Measurements from ENCODE around the gene NUDT15. TPM values are rescaled to one million over a fixed set of nuclear protein-coding genes. Genes with fewer than 3 reads are reported as not detected.
"Not testable (repeated sequence)": the region's sequence is repeated elsewhere in the genome, so short reads cannot be mapped to it uniquely, and the experiment has no call there.

NUDT15 gene
- 10 to 100 TPM in 5 of 8 experiments, 1 to 10 TPM in 3; 9.3 to 30.0 (median 14.7) TPM for total RNA-seq

DNA sequence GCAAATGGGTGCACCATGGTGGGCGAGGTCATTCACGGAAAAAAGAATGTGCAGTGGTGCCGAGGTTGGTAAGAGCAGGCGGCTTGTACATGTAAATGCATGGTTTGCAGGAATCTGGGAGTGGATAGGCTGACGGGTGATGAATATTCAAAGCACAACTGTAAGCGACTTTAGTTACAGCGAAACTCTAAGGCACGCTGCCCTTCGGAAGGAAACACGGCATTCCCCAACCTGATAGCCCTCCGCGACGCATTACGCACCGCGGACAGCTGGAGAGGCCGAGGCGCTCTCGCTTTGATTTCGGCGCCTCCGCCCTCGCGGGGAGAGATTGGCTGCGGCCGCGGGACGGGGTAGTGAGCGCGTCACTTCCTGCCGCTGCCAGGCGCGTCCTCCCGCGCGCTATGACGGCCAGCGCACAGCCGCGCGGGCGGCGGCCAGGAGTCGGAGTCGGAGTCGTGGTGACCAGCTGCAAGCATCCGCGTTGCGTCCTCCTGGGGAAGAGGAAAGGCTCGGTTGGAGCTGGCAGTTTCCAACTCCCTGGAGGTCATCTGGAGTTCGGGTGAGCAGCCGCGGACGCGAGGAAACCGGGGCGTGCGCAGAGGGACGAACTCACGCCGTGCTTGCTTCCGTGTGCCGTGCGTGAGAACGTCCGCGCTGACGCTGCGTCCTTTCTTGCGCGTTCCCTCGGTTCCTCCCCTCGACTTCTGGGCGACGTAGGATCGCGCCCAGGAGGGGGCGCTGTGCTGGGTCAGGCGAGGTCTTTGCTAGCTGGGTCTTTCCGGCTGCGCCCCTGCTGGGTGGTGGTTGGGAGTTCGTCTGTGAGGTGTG, at the start of gene NUDT15:
NUDT15 (plus strand) TSS at position 381 of the 828 bp plus-strand sequence; CDS start at position 402, 21 bp downstream.
- peak within 1 kb of the TSS; percentile 69 to 83 (median 82) for H3K4me3 ChIP-seq
- WGBS, 10 experiments, result 0 to 7% (median 1%) methylated on average over 3 to 34 of the region's 82 CpGs; no CpG with 5 or more reads in 2 of the 10 experiments
- peaks cover 2 to 3% of the 10 kb centered on the region in 2 donors for H3K4me1 ChIP-seq (replicated peaks in 1 of 2)
- in situ Hi-C loops (cut with MboI; ENCODE audit: low pct_unique_long_range_greater_than_20kb in 2 of 9, low sequenced_read_pairs in 9 of 9, unreplicated experiment in 9 of 9), result no loop called here
- peak; percentile 91 to 95 (median 94) for ATAC-seq (replicated peaks in 6 of 8)
- H3K27ac ChIP-seq, result peak within 1 kb of the TSS; percentile 95 to 96

DNA sequence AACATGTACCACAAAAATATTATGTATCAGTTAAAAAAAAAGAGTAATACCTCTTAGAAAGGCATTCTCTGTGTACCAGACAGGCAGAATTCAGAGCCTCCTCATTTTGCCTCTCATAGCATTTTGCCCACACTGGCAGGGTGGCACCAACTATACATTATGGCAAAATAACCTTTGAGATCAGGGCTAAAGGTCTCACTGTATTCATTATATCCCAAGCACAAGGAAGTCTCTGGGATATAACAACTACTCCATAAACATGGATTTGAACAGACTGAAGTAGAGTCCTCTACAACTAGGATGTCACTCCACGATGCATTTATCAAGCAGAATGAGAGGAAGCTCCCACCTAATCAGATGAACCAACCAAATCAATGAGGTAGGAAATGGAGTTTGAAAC, 47.1 kb upstream of the NUDT15 start:
- WGBS, 10 experiments, result 100% methylated on average over 1 of the region's 1 CpG; no CpG with 5 or more reads in 6 of the 10 experiments
- in situ Hi-C loops (cut with MboI; ENCODE audit: low pct_unique_long_range_greater_than_20kb in 2 of 9, low sequenced_read_pairs in 9 of 9, unreplicated experiment in 9 of 9), result no loop called here
- H3K4me1 ChIP-seq (replicated peaks in 1 of 2), result no peaks in the 10 kb centered on the region
- no peak overlapping the region for H3K27ac ChIP-seq
- no peak overlapping the region for H3K4me3 ChIP-seq
- ATAC-seq (replicated peaks in 6 of 8), result no peak

DNA sequence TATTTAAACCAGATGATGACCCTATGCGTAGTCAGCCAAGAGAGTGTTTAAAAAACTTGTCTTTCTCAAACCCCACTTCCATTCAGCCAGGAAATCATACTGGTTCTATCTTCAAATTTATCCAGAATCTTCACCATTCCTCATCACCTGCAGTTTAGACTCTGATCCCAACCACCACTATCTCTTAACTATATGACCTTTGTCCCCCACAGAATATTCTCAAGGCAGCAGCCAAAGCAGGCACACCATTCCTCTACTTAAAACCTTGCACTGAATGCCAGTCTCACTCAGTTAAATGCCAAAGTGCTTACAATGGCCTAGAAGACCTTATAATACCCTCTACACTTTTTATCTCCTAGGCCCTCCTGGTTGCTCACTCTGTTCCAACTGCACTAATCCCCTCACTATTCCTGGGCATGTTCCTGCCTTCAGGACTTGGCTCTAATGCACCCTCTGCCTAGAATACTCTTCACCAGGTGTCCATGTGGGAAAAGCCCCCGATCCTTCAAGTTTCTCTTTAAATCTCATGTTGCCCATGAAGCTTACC, 46.5 kb upstream of the NUDT15 start:
- Histone ChIP-seq H3K4me3 (no peak overlapping the region), H3K4me1 (replicated peaks in 1 of 2) (no peaks in the 10 kb centered on the region), H3K27ac (no peak overlapping the region)
- 80 to 100% (median 94%) methylated on average over 1 to 2 of the region's 2 CpGs; no CpG with 5 or more reads in 3 of the 10 experiments for WGBS, 10 experiments
- no peak for ATAC-seq (replicated peaks in 6 of 8)
- in situ Hi-C loops (cut with MboI; ENCODE audit: low pct_unique_long_range_greater_than_20kb in 2 of 9, low sequenced_read_pairs in 9 of 9, unreplicated experiment in 9 of 9), result no loop called here

DNA sequence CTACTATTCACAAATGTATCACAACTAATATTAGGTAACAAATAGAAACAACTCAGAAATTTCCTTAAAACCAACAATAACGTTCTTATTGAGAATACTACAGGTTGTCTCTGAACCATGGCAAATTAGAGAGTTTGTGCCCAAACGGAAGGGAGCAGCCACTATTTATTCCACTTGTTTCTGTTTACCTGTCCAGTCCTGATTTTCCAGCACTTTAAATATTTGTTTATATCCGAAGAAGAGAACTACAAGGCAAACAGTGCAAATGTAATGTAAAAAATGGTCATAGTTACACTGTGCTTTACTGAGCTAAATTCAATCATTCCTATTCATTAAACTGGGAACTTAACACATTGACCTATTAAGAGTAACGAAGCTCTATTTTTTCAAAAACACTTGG, 45.7 kb upstream of the NUDT15 start:
- 79 to 100% (median 94%) methylated on average over 1 to 4 of the region's 4 CpGs; no CpG with 5 or more reads in 1 of the 10 experiments for WGBS, 10 experiments
- H3K4me3 ChIP-seq, result no peak overlapping the region
- no peak overlapping the region for H3K27ac ChIP-seq
- in situ Hi-C loops (cut with MboI; ENCODE audit: low pct_unique_long_range_greater_than_20kb in 2 of 9, low sequenced_read_pairs in 9 of 9, unreplicated experiment in 9 of 9), result no loop called here
- no peaks in the 10 kb centered on the region for H3K4me1 ChIP-seq (replicated peaks in 1 of 2)
- ATAC-seq (replicated peaks in 6 of 8), result no peak

DNA sequence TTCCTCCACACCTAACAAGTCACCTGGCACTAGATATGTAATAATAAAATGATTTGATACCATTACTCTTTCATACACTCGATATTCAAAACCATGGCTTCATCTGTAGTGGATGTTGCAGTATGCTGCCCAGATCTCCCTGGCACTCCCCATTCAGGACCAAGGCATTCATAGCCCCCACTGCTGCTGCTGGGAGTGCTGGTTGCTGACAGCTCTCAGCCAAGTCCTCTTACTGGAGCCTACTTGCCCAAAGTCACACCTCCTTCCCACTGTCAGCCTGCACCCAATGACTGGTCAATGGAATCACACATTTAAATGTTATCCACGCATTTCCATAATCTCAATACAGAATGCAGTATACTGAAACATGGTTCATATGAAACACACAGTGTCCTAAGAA, 40.1 kb upstream of the NUDT15 start:
- 29 to 100% (median 96%) methylated on average over 1 to 2 of the region's 2 CpGs; no CpG with 5 or more reads in 1 of the 10 experiments for WGBS, 10 experiments
- in situ Hi-C loops (cut with MboI; ENCODE audit: low pct_unique_long_range_greater_than_20kb in 2 of 9, low sequenced_read_pairs in 9 of 9, unreplicated experiment in 9 of 9), result no loop called here

DNA sequence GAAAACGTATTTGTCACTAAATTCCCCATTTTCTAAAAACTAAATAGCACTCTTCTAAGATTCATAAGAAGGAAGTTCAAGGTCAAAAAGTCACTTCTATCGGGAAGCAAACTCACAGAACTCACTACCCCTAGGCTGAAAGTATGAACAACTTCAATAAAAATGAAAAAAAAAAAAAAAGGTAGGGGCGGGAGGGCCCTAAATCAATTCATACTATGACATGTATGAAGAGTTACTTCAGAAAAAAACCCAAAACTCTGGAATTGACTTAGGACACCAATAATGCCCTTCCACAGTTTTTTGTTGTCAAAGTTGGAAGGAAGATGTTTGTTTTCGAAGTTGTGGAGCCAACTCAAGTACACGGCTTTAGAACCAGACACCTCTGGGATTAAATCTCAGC, 37.6 kb upstream of the NUDT15 start:
- Histone ChIP-seq H3K27ac (no peak overlapping the region), H3K4me1 (replicated peaks in 1 of 2) (peaks cover 3 to 10% of the 10 kb centered on the region in 2 donors), H3K4me3 (peak overlapping the region; percentile 72 to 88 (median 86))
- ATAC-seq (replicated peaks in 6 of 8), result no peak
- in situ Hi-C loops (cut with MboI; ENCODE audit: low pct_unique_long_range_greater_than_20kb in 2 of 9, low sequenced_read_pairs in 9 of 9, unreplicated experiment in 9 of 9), result no loop called here
- WGBS, 10 experiments, result 27 to 81% (median 66%) methylated on average over 2 to 5 of the region's 5 CpGs

More for the DNA sequence above, 40.1 kb upstream of the NUDT15 start:
- ATAC-seq (replicated peaks in 6 of 8), result peak in 1 of 8 experiments; percentile 8
- H3K27ac ChIP-seq, result no peak overlapping the region
- H3K4me1 ChIP-seq (replicated peaks in 1 of 2), result peaks cover 3 to 10% of the 10 kb centered on the region in 2 donors
- H3K4me3 ChIP-seq, result no peak overlapping the region

DNA sequence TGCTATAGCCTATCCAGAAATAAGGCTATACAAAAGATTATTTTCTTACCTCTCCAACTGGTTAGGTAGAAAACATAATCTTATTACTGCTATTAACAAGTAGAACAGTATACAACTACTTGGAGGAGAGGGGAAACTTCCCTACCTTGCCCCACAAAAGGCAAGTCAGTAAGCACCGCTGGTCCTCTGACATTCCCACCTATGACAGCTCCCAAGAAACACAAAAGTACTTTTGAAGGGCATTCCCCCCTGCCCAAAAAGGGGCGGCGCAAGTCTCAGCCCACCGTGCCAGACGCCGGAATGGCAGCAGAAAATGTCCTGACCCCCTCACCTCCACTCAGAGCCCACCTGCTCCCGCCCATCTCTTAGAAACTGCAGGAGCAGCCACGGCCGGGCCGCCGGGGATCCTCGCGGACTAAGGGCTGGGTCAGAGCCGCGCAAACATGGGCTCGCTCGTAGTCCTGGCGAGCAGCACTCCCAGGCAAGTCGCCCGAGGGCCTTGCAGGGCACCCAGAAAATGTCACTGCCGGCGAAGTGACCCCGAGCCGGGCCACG, 36.9 kb upstream of the NUDT15 start:
- in situ Hi-C loops (cut with MboI; ENCODE audit: low pct_unique_long_range_greater_than_20kb in 2 of 9, low sequenced_read_pairs in 9 of 9, unreplicated experiment in 9 of 9), result no loop called here
- Histone ChIP-seq H3K27ac (peak overlapping the region; percentile 65 to 84), H3K4me1 (replicated peaks in 1 of 2) (peaks cover 3 to 10% of the 10 kb centered on the region in 2 donors), H3K4me3 (peak overlapping the region; percentile 72 to 88 (median 86))
- ATAC-seq (replicated peaks in 6 of 8), result peak; percentile 52 to 67 (median 62)
- 0% methylated on average over 1 to 2 of the region's 25 CpGs; no CpG with 5 or more reads in 5 of the 10 experiments for WGBS, 10 experiments

DNA sequence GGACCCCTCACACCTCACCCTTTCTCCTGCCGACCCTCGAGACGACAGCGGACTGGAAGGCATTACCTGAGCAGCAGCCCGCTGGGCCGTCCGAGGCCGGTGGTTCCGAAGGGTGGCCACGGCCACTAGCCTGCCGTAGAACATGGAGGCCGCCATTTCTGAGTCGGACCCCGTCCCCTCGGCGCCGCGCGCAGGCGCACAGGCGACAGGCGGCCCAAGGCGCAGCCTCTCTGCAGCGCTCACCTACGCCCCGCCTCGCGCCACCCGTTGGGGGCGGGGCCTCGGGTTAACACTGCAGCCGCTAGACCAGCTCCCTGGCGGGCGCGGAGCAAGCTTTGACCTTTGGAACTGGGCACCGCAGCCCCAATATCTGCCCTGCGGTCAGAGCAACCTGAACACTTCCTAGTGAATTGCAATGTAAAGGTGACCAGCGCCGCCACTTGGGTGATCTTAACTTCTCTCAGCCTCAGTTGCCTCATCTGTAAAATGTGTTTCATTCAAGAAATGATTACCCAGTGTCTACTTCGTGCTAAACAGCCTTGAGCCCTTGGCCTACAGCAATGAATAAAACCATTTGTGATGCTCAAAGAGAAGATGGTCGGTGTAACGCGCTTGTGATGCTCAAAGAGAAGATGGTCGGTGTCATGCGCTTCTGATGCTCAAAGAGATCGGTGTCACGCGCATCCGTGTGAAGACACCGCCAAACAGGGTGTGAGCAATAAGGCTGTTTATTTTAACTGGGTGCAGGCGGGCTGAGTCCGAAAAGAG, 36.2 kb upstream of the NUDT15 start, which contains the start of gene SUCLA2:
SUCLA2 (minus strand) TSS at position 160 of the 768 bp plus-strand sequence; CDS start at position 156, 4 bp downstream.
- peaks cover 3 to 10% of the 10 kb centered on the region in 2 donors for H3K4me1 ChIP-seq (replicated peaks in 1 of 2)
- peak within 1 kb of the TSS; percentile 72 to 88 (median 86) for H3K4me3 ChIP-seq
- 0 to 70% (median 14%) methylated on average over 1 to 34 of the region's 52 CpGs; no CpG with 5 or more reads in 1 of the 10 experiments for WGBS, 10 experiments
- peak; percentile 95 to 100 (median 99) for ATAC-seq (replicated peaks in 6 of 8)
- peak within 1 kb of the TSS; percentile 65 to 84 for H3K27ac ChIP-seq
- in situ Hi-C loops (cut with MboI; ENCODE audit: low pct_unique_long_range_greater_than_20kb in 2 of 9, low sequenced_read_pairs in 9 of 9, unreplicated experiment in 9 of 9), result no loop called here

DNA sequence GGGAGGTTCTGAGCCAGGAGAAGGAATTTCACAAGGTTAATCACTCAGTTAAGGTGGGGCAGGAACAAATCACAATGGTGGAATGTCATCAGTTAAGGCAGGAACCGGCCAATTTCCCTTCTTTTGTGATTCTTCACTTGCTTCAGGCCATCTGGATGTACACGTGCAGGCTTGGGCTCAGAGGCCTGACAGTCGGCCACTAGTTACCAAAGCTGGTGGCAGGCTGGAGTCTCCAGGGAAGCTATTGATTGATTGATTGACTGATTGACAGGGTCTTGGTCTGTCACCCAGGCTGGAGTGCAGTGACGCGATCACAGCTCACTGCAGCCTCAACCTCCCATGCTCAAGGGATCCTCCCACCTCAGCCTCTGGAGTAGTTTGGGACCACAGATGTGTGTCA, 35.5 kb upstream of the NUDT15 start:
- ATAC-seq (replicated peaks in 6 of 8); H3K27ac ChIP-seq; in situ Hi-C loops (cut with MboI; ENCODE audit: low pct_unique_long_range_greater_than_20kb in 2 of 9, low sequenced_read_pairs in 9 of 9, unreplicated experiment in 9 of 9): not testable (repeated sequence)
- Histone ChIP-seq H3K4me1 (replicated peaks in 1 of 2) (peaks cover 3 to 10% of the 10 kb centered on the region in 2 donors), H3K4me3 (peak overlapping the region in 2 of 5 donors; percentile 72 to 79)
- WGBS, 10 experiments, result 100% methylated on average over 2 of the region's 5 CpGs; no CpG with 5 or more reads in 9 of the 10 experiments

DNA sequence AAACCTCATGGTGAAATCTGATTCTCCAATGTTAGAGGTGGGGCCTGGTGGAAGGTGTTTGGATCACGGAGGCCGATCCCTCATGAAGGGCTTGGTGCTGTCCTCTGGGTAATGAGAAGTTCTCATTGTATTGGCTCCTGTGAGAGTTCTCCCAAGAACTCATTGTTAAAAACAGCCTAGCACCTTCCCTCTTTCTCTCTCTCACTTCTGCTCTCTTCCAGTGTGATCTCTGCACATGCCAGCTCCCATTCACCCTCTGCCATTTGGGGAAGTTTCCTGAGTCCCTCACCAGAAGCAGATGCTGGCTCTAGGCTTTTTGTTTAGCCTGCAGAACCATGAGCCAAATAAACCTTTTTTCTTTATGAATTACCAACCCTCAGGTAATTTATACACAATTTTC, 33.3 kb upstream of the NUDT15 start:
- no peak overlapping the region for H3K27ac ChIP-seq
- peaks cover 3 to 7% of the 10 kb centered on the region in 2 donors for H3K4me1 ChIP-seq (replicated peaks in 1 of 2)
- in situ Hi-C loops (cut with MboI; ENCODE audit: low pct_unique_long_range_greater_than_20kb in 2 of 9, low sequenced_read_pairs in 9 of 9, unreplicated experiment in 9 of 9), result no loop called here
- H3K4me3 ChIP-seq, result no peak overlapping the region
- ATAC-seq (replicated peaks in 6 of 8), result no peak
- 80% methylated on average over 1 to 2 of the region's 2 CpGs; no CpG with 5 or more reads in 8 of the 10 experiments for WGBS, 10 experiments

DNA sequence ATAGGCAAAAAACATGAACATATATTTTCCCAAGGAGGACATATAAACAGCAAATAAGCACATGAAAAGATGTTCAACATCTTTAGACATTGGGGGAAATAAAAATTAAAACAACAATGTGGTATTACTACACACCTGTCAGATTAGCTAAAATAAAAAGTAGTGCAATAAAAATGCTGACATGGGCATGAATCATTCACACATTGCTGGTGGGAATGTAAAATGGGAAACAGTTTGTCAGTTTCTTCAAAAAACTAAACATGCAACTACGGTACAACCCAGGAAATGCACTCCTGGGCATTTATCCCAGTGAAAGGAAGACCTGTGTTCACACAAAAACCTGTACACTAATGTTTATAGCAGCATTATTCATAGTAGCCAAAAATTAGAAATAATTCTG, 31.1 kb upstream of the NUDT15 start:
- Histone ChIP-seq H3K4me1 (replicated peaks in 1 of 2) (no peaks in the 10 kb centered on the region), H3K4me3 (no peak overlapping the region), H3K27ac (no peak overlapping the region)
- WGBS, 10 experiments, result 0 to 91% (median 53%) methylated on average over 1 of the region's 1 CpG; no CpG with 5 or more reads in 4 of the 10 experiments
- in situ Hi-C loops (cut with MboI; ENCODE audit: low pct_unique_long_range_greater_than_20kb in 2 of 9, low sequenced_read_pairs in 9 of 9, unreplicated experiment in 9 of 9), result no loop called here
- no peak for ATAC-seq (replicated peaks in 6 of 8)

DNA sequence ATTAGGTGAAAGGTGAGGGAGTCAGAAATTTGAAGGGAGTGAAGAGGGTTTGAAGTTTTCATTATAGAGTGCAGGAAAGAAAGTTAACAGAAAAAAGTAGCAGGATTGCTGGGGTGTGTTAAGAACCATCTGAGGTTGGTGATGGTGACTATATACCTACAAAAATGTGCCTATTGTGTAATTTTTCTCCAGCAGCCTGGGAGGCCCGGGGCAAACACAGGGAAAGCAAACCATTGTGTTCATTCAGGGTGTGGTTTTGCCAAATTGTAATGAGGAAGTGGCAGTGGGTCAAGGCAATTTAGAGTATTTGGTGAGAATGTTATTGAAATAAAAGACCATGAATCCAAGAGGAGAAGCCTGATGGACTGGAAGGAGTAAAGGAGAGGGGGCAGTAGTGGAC, 28.2 kb upstream of the NUDT15 start:
- 0 to 100% (median 57%) methylated on average over 1 of the region's 1 CpG; no CpG with 5 or more reads in 1 of the 10 experiments for WGBS, 10 experiments
- no peak overlapping the region for H3K4me3 ChIP-seq
- peak in 3 of 8 experiments; percentile 75 to 91 (median 86) for ATAC-seq (replicated peaks in 6 of 8)
- no peaks in the 10 kb centered on the region for H3K4me1 ChIP-seq (replicated peaks in 1 of 2)
- no peak overlapping the region for H3K27ac ChIP-seq
- in situ Hi-C loops (cut with MboI; ENCODE audit: low pct_unique_long_range_greater_than_20kb in 2 of 9, low sequenced_read_pairs in 9 of 9, unreplicated experiment in 9 of 9), result no loop called here

Measured in motor neuron (in vitro differentiated cells).